Vagina (tissue), 2 donors: ENCODE data around the gene IPP.
"Not testable (repeated sequence)": the region's sequence is repeated elsewhere in the genome, so short reads cannot be mapped to it uniquely, and the experiment has no call there.

Experiments used
- CTCF ChIP-seq, 3 experiments: fragments of 450-650 bp in 2 of 3; fragments of 200-600 bp in 1 of 3; sonication (generic) in 1 of 3; IDR thresholded peaks; one replicate each; pipeline ENCODE4 v1.5.1; 2017 to 2019; ENCODE audit warnings: antibody characterized with exemption in 3 of 3, mild to moderate bottlenecking in 2 of 3, moderate library complexity in 2 of 3
- POLR2AphosphoS5 ChIP-seq, 2 donors: sonication (generic); formaldehyde crosslinking; IDR thresholded peaks; one replicate each; pipeline ENCODE4 v1.9.0; 2017; ENCODE audit warnings: antibody characterized with exemption in 2 of 2, mild to moderate bottlenecking in 2 of 2, low read depth in 1 of 2; ENCODE audit not compliant: insufficient read depth in 1 of 2

DNA sequence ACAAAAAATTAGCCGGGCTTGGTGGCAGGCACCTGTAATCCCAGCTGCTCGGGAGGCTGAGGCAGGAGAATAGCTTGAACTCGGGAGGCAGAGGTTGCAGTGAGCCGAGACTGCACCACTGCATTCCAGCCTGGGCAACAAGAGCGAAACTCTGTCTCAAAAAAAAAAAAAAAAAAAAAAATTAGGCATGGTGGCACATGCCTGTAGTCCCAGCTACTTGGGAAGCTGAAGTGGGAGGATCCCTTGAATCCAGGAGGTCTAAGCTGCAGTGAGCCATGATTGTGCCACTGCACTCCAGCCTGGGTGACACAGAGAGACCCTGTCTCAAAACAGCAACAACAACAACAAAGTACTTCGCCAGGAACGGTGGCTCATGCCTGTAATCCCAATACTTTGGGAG is 73.9 kb downstream of the IPP start:
- not testable (repeated sequence) for TF ChIP-seq POLR2AphosphoS5 (IDR thresholded peaks at IDR 0.05; ENCODE audit: insufficient read depth in 1 of 2, low read depth in 1 of 2); CTCF (IDR thresholded peaks at IDR 0.05)
